GM12892 (cell line): Measurements from ENCODE around the gene KCNH1.

Experiments
- POLR2A ChIP-seq: IDR thresholded peaks from 2 replicates; pipeline ENCODE4 v1.6.1; 2011; ENCODE audit warnings: low read depth, low read length, control low read depth
- POLR2AphosphoS5 ChIP-seq: IDR thresholded peaks from 2 replicates; pipeline ENCODE4 v1.6.1; 2011; ENCODE audit warnings: low read depth, low read length, control low read depth

DNA sequence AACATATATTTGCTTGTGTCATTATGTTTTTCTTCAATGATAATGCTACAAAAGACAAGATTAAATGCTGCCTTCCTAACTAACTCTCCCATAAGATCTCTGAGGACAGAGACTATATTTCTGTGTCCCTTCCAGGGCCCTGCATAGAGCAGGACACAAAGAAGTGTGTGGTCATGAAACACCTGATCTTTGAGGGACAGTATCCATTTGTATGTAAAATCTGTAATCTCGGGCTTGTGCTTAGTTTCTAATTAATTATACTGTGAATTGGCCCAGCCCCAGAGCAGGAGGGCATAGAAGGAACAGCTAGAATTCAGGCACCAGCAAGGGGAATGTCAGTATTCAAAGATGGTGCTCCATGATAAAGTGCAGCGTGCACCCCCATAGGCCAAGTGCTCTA, 430.4 kb downstream of the KCNH1 start:
- TF ChIP-seq POLR2A (no peak), POLR2AphosphoS5 (no peak)
